ENCODE data around the gene RPS6KA4.

GRCh38 chr11:64390558-64390957 lies 31.6 kb downstream of the RPS6KA4 start:
- TF ChIP-seq, protein P1, sequence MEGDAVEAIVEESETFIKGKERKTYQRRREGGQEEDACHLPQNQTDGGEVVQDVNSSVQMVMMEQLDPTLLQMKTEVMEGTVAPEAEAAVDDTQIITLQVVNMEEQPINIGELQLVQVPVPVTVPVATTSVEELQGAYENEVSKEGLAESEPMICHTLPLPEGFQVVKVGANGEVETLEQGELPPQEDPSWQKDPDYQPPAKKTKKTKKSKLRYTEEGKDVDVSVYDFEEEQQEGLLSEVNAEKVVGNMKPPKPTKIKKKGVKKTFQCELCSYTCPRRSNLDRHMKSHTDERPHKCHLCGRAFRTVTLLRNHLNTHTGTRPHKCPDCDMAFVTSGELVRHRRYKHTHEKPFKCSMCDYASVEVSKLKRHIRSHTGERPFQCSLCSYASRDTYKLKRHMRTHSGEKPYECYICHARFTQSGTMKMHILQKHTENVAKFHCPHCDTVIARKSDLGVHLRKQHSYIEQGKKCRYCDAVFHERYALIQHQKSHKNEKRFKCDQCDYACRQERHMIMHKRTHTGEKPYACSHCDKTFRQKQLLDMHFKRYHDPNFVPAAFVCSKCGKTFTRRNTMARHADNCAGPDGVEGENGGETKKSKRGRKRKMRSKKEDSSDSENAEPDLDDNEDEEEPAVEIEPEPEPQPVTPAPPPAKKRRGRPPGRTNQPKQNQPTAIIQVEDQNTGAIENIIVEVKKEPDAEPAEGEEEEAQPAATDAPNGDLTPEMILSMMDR (optimal IDR thresholded peaks at IDR 0.05 in 1 of 3, IDR thresholded peaks at IDR 0.05 in 1 of 3, conservative IDR thresholded peaks at IDR 0.05 in 1 of 3; ENCODE audit: extremely low read depth in 1 of 3, insufficient read depth in 2 of 3, low read length in 3 of 3) = no peak
- TF ChIP-seq EZH2 (IDR thresholded peaks at IDR 0.05; ENCODE audit: low read length) = no peak
